ENCODE results near the gene ABCA2. TPM values are rescaled to one million over a fixed set of nuclear protein-coding genes. Genes with fewer than 3 reads are reported as not detected.

ABCA2 gene
- total RNA-seq, 1 donor from 2014 or later = 16.2 TPM

GRCh38 chr9:137054932-137055384 is 26.9 kb upstream of the ABCA2 start:
- Mint-ChIP-seq H3K9me3 (ENCODE audit: unreplicated experiment) (no peaks in the 10 kb centered on the region), H3K27me3 (ENCODE audit: low read depth, unreplicated experiment) (peaks cover 42% of the 10 kb centered on the region), H3K36me3 (ENCODE audit: low read depth, unreplicated experiment) (no peaks in the 10 kb centered on the region), H3K27ac (ENCODE audit: unreplicated experiment) (no peak overlapping the region), H3K4me1 (ENCODE audit: low read depth, unreplicated experiment) (no peaks in the 10 kb centered on the region), H3K4me3 (ENCODE audit: unreplicated experiment) (no peak overlapping the region)
- H3K4me1 ChIP-seq (ENCODE audit: insufficient read depth, low read length) = peaks cover 5% of the 10 kb centered on the region
- H2AFZ ChIP-seq (ENCODE audit: low read depth, low read length) = no peak overlapping the region
- no peaks in the 10 kb centered on the region for H3K36me3 ChIP-seq (ENCODE audit: insufficient read depth, low read length)
- no peak overlapping the region for H3K9ac ChIP-seq (ENCODE audit: low read length)
- H3K4me3 ChIP-seq (ENCODE audit: insufficient read depth, low read depth, low read length) = no peak overlapping the region
- DNase-seq (ENCODE audit: low read depth) (no peak), FAIRE-seq (no peak)
- H3K27me3 ChIP-seq (ENCODE audit: insufficient read depth, low read length) = peaks cover 16% of the 10 kb centered on the region
- no peaks in the 10 kb centered on the region for H4K20me1 ChIP-seq (ENCODE audit: insufficient read depth, low read length)
- H3K4me2 ChIP-seq (ENCODE audit: low read length) = no peak overlapping the region
- H3K79me2 ChIP-seq (ENCODE audit: insufficient read depth, low read length) = no peaks in the 10 kb centered on the region
- no peak overlapping the region for H3K27ac ChIP-seq (ENCODE audit: low read depth, low read length)
- H3K9me3 ChIP-seq (ENCODE audit: insufficient read depth, low read depth, low read length) = no peaks in the 10 kb centered on the region
- TF ChIP-seq CTCF (IDR thresholded peaks at IDR 0.05; ENCODE audit: insufficient read depth, low read depth, low read length) (no peak), EZH2 (IDR thresholded peaks at IDR 0.05; ENCODE audit: insufficient read depth, low read length) (no peak)

GRCh38 chr9:137053944-137054931 is 26.2 kb upstream of the ABCA2 start, which contains the start of gene ENTPD2:
ENTPD2 (minus strand) TSS chr9:137054061; CDS start chr9:137053997, 64 bp downstream.
- no peak within 1 kb of the TSS for H3K27ac ChIP-seq (ENCODE audit: low read depth, low read length)

More at GRCh38 chr9:137053944-137054931, 26.2 kb upstream of the ABCA2 start, which contains the start of gene ENTPD2:
- no peaks in the 10 kb centered on the region for H4K20me1 ChIP-seq (ENCODE audit: insufficient read depth, low read length)
- no peak for FAIRE-seq
- H2AFZ ChIP-seq (ENCODE audit: low read depth, low read length) = no peak within 1 kb of the TSS
- no peaks in the 10 kb centered on the region for H3K79me2 ChIP-seq (ENCODE audit: insufficient read depth, low read length)
- no peak within 1 kb of the TSS for H3K4me3 ChIP-seq (ENCODE audit: insufficient read depth, low read depth, low read length)
- peaks cover 5% of the 10 kb centered on the region for H3K4me1 ChIP-seq (ENCODE audit: insufficient read depth, low read length)
- H3K4me1 Mint-ChIP-seq (ENCODE audit: low read depth, unreplicated experiment) = no peaks in the 10 kb centered on the region
- DNase-seq (ENCODE audit: low read depth) = no peak
- no peaks in the 10 kb centered on the region for H3K9me3 ChIP-seq (ENCODE audit: insufficient read depth, low read depth, low read length)
- H3K36me3 ChIP-seq (ENCODE audit: insufficient read depth, low read length) = no peaks in the 10 kb centered on the region
- no peak within 1 kb of the TSS for H3K4me3 Mint-ChIP-seq (ENCODE audit: unreplicated experiment)
- no peak for TF ChIP-seq CTCF (IDR thresholded peaks at IDR 0.05; ENCODE audit: insufficient read depth, low read depth, low read length)
- peak; percentile 71 for TF ChIP-seq EZH2 (IDR thresholded peaks at IDR 0.05; ENCODE audit: insufficient read depth, low read length)
- peaks cover 49% of the 10 kb centered on the region for H3K27me3 Mint-ChIP-seq (ENCODE audit: low read depth, unreplicated experiment)
- no peaks in the 10 kb centered on the region for H3K9me3 Mint-ChIP-seq (ENCODE audit: unreplicated experiment)
- H3K27ac Mint-ChIP-seq (ENCODE audit: unreplicated experiment) = no peak within 1 kb of the TSS
- H3K9ac ChIP-seq (ENCODE audit: low read length) = no peak within 1 kb of the TSS
- no peaks in the 10 kb centered on the region for H3K36me3 Mint-ChIP-seq (ENCODE audit: low read depth, unreplicated experiment)
- peak within 1 kb of the TSS; percentile 39 for H3K4me2 ChIP-seq (ENCODE audit: low read length)
- peaks cover 23% of the 10 kb centered on the region for H3K27me3 ChIP-seq (ENCODE audit: insufficient read depth, low read length)
